IMR-90 (cell line): ENCODE results near the gene PAPSS1.

Source experiments
- BHLHE40 ChIP-seq: fragments of 150-350 bp; IDR thresholded peaks from 2 replicates; pipeline ENCODE4 v1.6.1; 2016; ENCODE audit warnings: mild to moderate bottlenecking, low read depth, low read length
- CEBPB ChIP-seq: IDR thresholded peaks from 2 replicates; pipeline ENCODE4 v1.6.1; 2012; ENCODE audit warnings: low read depth, low read length, improper control_type of control experiment
- CHD1 ChIP-seq: IDR thresholded peaks from 2 replicates; pipeline ENCODE4 v1.6.1; 2012; ENCODE audit warnings: low read depth, low read length, improper control_type of control experiment
- FOS ChIP-seq: fragments of 150-350 bp; IDR thresholded peaks from 2 replicates; pipeline ENCODE4 v1.6.1; 2016; ENCODE audit warnings: low read depth, low read length
- MAZ ChIP-seq: IDR thresholded peaks from 2 replicates; pipeline ENCODE4 v1.6.1; 2012; ENCODE audit warnings: low read depth, mild to moderate bottlenecking, low read length, improper control_type of control experiment, moderate library complexity, borderline replicate concordance
- MXI1 ChIP-seq: IDR thresholded peaks from 2 replicates; pipeline ENCODE4 v1.6.1; 2012; ENCODE audit warnings: low read depth, mild to moderate bottlenecking, low read length, moderate library complexity, borderline replicate concordance
- POLR2A ChIP-seq: IDR thresholded peaks from 2 replicates; pipeline ENCODE4 v1.6.1; 2012; ENCODE audit warnings: mild to moderate bottlenecking, low read depth, low read length
- RAD21 ChIP-seq: IDR thresholded peaks from 2 replicates; pipeline ENCODE4 v1.6.1; 2012; ENCODE audit warnings: low read length, improper control_type of control experiment
- RCOR1 ChIP-seq: IDR thresholded peaks from 2 replicates; pipeline ENCODE4 v1.6.1; 2012; ENCODE audit warnings: mild to moderate bottlenecking, low read length, improper control_type of control experiment; ENCODE audit not compliant: insufficient replicate concordance
- RFX5 ChIP-seq: IDR thresholded peaks from 2 replicates; pipeline ENCODE4 v1.8.0; 2012; ENCODE audit warnings: low read depth, mild to moderate bottlenecking, low read length, moderate library complexity
- TF ChIP-seq, protein P1 (sequence below): conservative IDR thresholded peaks from 2 replicates; pipeline ENCODE4 v1.5.1; 2012; ENCODE audit warnings: mild to moderate bottlenecking, low read depth, low read length, improper control_type of control experiment
- TF ChIP-seq, protein P2 (sequence below): fragments of 150-350 bp; IDR thresholded peaks from 2 replicates; pipeline ENCODE4 v1.6.1; 2017; ENCODE audit warnings: mild to moderate bottlenecking, antibody characterized with exemption, low read length, low read depth

DNA sequence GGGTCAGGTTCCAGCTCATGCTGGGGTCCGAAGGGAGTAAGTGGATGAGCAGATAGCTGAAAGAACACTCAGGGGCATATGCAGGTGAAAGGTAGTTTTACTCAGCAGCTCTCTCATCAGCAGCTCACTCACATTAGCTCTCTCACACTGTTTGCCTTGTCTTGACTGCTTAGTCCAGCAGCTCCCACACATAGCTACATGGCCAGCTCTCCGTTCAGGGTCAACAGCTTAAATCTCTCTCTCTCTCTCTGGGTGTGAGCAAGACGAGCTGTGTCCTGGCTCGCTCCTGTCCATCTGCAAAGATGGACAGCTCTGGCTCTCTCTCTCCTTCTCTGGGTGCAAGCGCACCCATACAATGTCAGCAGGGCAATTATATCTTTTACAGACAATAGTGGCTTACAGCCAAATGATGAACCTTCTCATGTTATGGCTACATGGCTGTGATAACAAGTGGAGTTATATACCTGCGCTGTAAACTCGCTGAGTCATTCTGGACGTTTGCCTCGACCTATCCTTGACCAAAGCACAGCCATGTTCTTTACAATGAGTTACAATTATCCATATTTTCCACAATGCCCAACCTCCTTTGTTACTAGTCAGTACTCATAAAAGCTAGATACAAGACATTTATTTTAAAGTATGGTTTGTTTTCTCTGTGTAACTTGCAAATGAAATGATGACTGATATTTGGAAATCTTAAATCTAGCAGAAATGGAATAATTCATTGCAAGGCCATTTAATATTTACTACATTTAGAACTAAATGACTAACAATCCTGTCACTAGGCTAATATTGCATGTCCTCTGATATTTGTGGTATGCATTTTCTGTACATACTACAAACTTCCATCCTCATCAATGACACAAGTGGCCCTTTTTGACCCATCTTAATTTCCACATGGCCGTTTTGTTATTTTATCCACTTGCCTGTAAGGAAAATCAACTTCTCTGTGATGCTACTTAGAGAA lies 9.3 kb downstream of the PAPSS1 start:
- TF ChIP-seq, protein P1, sequence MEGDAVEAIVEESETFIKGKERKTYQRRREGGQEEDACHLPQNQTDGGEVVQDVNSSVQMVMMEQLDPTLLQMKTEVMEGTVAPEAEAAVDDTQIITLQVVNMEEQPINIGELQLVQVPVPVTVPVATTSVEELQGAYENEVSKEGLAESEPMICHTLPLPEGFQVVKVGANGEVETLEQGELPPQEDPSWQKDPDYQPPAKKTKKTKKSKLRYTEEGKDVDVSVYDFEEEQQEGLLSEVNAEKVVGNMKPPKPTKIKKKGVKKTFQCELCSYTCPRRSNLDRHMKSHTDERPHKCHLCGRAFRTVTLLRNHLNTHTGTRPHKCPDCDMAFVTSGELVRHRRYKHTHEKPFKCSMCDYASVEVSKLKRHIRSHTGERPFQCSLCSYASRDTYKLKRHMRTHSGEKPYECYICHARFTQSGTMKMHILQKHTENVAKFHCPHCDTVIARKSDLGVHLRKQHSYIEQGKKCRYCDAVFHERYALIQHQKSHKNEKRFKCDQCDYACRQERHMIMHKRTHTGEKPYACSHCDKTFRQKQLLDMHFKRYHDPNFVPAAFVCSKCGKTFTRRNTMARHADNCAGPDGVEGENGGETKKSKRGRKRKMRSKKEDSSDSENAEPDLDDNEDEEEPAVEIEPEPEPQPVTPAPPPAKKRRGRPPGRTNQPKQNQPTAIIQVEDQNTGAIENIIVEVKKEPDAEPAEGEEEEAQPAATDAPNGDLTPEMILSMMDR: no peak
- no peak for TF ChIP-seq BHLHE40
- no peak for TF ChIP-seq RFX5
- no peak for TF ChIP-seq RAD21
- no peak for TF ChIP-seq MAZ
- TF ChIP-seq, protein P2, sequence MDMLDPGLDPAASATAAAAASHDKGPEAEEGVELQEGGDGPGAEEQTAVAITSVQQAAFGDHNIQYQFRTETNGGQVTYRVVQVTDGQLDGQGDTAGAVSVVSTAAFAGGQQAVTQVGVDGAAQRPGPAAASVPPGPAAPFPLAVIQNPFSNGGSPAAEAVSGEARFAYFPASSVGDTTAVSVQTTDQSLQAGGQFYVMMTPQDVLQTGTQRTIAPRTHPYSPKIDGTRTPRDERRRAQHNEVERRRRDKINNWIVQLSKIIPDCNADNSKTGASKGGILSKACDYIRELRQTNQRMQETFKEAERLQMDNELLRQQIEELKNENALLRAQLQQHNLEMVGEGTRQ: no peak
- no peak for TF ChIP-seq POLR2A
- no peak for TF ChIP-seq MXI1
- TF ChIP-seq CEBPB: no peak
- TF ChIP-seq RCOR1: no peak
- no peak for TF ChIP-seq FOS
- TF ChIP-seq CHD1: no peak
